ENCODE data around the gene POLN.

- TF ChIP-seq, protein P1, sequence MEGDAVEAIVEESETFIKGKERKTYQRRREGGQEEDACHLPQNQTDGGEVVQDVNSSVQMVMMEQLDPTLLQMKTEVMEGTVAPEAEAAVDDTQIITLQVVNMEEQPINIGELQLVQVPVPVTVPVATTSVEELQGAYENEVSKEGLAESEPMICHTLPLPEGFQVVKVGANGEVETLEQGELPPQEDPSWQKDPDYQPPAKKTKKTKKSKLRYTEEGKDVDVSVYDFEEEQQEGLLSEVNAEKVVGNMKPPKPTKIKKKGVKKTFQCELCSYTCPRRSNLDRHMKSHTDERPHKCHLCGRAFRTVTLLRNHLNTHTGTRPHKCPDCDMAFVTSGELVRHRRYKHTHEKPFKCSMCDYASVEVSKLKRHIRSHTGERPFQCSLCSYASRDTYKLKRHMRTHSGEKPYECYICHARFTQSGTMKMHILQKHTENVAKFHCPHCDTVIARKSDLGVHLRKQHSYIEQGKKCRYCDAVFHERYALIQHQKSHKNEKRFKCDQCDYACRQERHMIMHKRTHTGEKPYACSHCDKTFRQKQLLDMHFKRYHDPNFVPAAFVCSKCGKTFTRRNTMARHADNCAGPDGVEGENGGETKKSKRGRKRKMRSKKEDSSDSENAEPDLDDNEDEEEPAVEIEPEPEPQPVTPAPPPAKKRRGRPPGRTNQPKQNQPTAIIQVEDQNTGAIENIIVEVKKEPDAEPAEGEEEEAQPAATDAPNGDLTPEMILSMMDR (IDR thresholded peaks at IDR 0.05), result no peak
- TF ChIP-seq POLR2A (IDR thresholded peaks at IDR 0.05) (no peak), POLR2AphosphoS5 (IDR thresholded peaks at IDR 0.05) (no peak), EP300 (IDR thresholded peaks at IDR 0.05) (no peak)
Measured at GRCh38 chr4:2290974-2291704, 49.2 kb upstream of the POLN start.
